ENCODE data around the gene CALR3. TPM values are rescaled to one million over a fixed set of nuclear protein-coding genes. Genes with fewer than 3 reads are reported as not detected.
A peak's percentile ranks its signal among the peaks of the same experiment; 100 is the strongest.

CALR3 gene
- total RNA-seq, 4 donors from 2014 or later, result not detected

- H3K27ac ChIP-seq (replicated peaks in 1 of 4), result peak overlapping the region; percentile 44 to 58 (median 52)
Measured at GRCh38 chr19:16458391-16459341, 37.3 kb downstream of the CALR3 start.

GRCh38 chr19:16457954-16458331 is 38.0 kb downstream of the CALR3 start:
- DNase-seq (ENCODE audit: extremely low spot score), result no peak
- Histone ChIP-seq H3K36me3 (peaks cover 0 to 4% (median 0%) of the 10 kb centered on the region in 4 donors), H3K27ac (replicated peaks in 1 of 4) (peak overlapping the region; percentile 44 to 58 (median 52)), H3K4me3 (peak overlapping the region in 2 of 4 donors; percentile 18 to 23), H3K4me1 (peaks cover 79 to 81% (median 80%) of the 10 kb centered on the region in 4 donors), H3K27me3 (no peaks in the 10 kb centered on the region), H3K9me3 (no peaks in the 10 kb centered on the region)
- TF ChIP-seq EP300 (IDR thresholded peaks at IDR 0.05) (no peak), CTCF (IDR thresholded peaks at IDR 0.05) (no peak), POLR2AphosphoS5 (IDR thresholded peaks at IDR 0.05) (no peak), POLR2A (IDR thresholded peaks at IDR 0.05; ENCODE audit: low read depth) (no peak)
- intact Hi-C loops (cut with DNase I), result no loop called here
- 44% methylated on average over 6 of the region's 8 CpGs for WGBS

More at GRCh38 chr19:16458391-16459341, 37.3 kb downstream of the CALR3 start:
- no peak for TF ChIP-seq EP300 (IDR thresholded peaks at IDR 0.05)
- TF ChIP-seq POLR2A (IDR thresholded peaks at IDR 0.05; ENCODE audit: low read depth), result no peak
- TF ChIP-seq POLR2AphosphoS5 (IDR thresholded peaks at IDR 0.05), result no peak
- no peak for TF ChIP-seq CTCF (IDR thresholded peaks at IDR 0.05)
- Histone ChIP-seq H3K36me3 (peaks cover 0 to 4% (median 0%) of the 10 kb centered on the region in 4 donors), H3K27me3 (no peaks in the 10 kb centered on the region), H3K9me3 (no peaks in the 10 kb centered on the region), H3K4me3 (no peak overlapping the region), H3K4me1 (peaks cover 79 to 81% (median 80%) of the 10 kb centered on the region in 4 donors)
- intact Hi-C loops (cut with DNase I), result no loop called here
- no peak for DNase-seq (ENCODE audit: extremely low spot score)
- WGBS, result 80% methylated on average over 21 of the region's 25 CpGs

- DNase-seq (ENCODE audit: extremely low spot score), result no peak
- TF ChIP-seq POLR2AphosphoS5 (IDR thresholded peaks at IDR 0.05), result no peak
- no peak for TF ChIP-seq EP300 (IDR thresholded peaks at IDR 0.05)
- no peak for TF ChIP-seq CTCF (IDR thresholded peaks at IDR 0.05)
- Histone ChIP-seq H3K36me3 (peaks cover 0 to 4% (median 0%) of the 10 kb centered on the region in 4 donors), H3K4me1 (peaks cover 73 to 77% (median 76%) of the 10 kb centered on the region in 4 donors), H3K9me3 (no peaks in the 10 kb centered on the region), H3K4me3 (peak overlapping the region; percentile 13 to 33 (median 20)), H3K27me3 (no peaks in the 10 kb centered on the region), H3K27ac (replicated peaks in 1 of 4) (peak overlapping the region; percentile 44 to 58 (median 52))
- intact Hi-C loops (cut with DNase I), result no loop called here
- WGBS, result 11% methylated on average over 9 of the region's 16 CpGs
Measured at GRCh38 chr19:16457195-16457953, 38.6 kb downstream of the CALR3 start.

- H3K4me3 ChIP-seq, result peak overlapping the region; percentile 13 to 33 (median 20)
- WGBS, result 70% methylated on average over 8 of the region's 11 CpGs
- no peaks in the 10 kb centered on the region for H3K9me3 ChIP-seq
- H3K27me3 ChIP-seq, result no peaks in the 10 kb centered on the region
- TF ChIP-seq POLR2A (IDR thresholded peaks at IDR 0.05; ENCODE audit: low read depth) (no peak), EP300 (IDR thresholded peaks at IDR 0.05) (no peak), CTCF (IDR thresholded peaks at IDR 0.05) (no peak), POLR2AphosphoS5 (IDR thresholded peaks at IDR 0.05) (no peak)
- H3K27ac ChIP-seq (replicated peaks in 1 of 4), result peak overlapping the region in 3 of 4 donors; percentile 44 to 58 (median 53)
- no peaks in the 10 kb centered on the region for H3K36me3 ChIP-seq
- intact Hi-C loops (cut with DNase I), result no loop called here
- H3K4me1 ChIP-seq, result peaks cover 67 to 79% (median 72%) of the 10 kb centered on the region in 4 donors
- DNase-seq (ENCODE audit: extremely low spot score), result no peak
Measured at GRCh38 chr19:16456652-16457194, 39.2 kb downstream of the CALR3 start.
